Measurements from ENCODE around the gene LUC7L3.

LUC7L3 gene

GRCh38 chr17:50769884-50770283 lies 50.5 kb downstream of the LUC7L3 start:
- H3K36me3 ChIP-seq (ENCODE audit: insufficient read depth, low read length), result no peaks in the 10 kb centered on the region
- peaks cover 1% of the 10 kb centered on the region; the same call in 1 of the 2 replicates for H3K4me1 ChIP-seq (ENCODE audit: insufficient read depth, low read length)
- H3K9ac ChIP-seq (ENCODE audit: low read depth, low read length), result no peak overlapping the region
- H3K9me3 ChIP-seq (ENCODE audit: control insufficient read depth, insufficient read depth, low read length), result no peaks in the 10 kb centered on the region

GRCh38 chr17:50770346-50770745 lies 50.9 kb downstream of the LUC7L3 start:
- no peaks in the 10 kb centered on the region for H3K36me3 ChIP-seq (ENCODE audit: insufficient read depth, low read length)
- no peaks in the 10 kb centered on the region for H3K9me3 ChIP-seq (ENCODE audit: control insufficient read depth, insufficient read depth, low read length)
- H3K4me1 ChIP-seq (ENCODE audit: insufficient read depth, low read length), result no peaks in the 10 kb centered on the region; the same call in 1 of the 2 replicates
- no peak overlapping the region for H3K9ac ChIP-seq (ENCODE audit: low read depth, low read length)

GRCh38 chr17:50771991-50772785 lies 52.8 kb downstream of the LUC7L3 start:
- H3K4me1 ChIP-seq (ENCODE audit: insufficient read depth, low read length), result no peaks in the 10 kb centered on the region; the same call in 1 of the 2 replicates
- H3K9me3 ChIP-seq (ENCODE audit: control insufficient read depth, insufficient read depth, low read length), result no peaks in the 10 kb centered on the region
- no peaks in the 10 kb centered on the region for H3K36me3 ChIP-seq (ENCODE audit: insufficient read depth, low read length)
- H3K9ac ChIP-seq (ENCODE audit: low read depth, low read length), result no peak overlapping the region

GRCh38 chr17:50774225-50774803 lies 54.9 kb downstream of the LUC7L3 start:
- Histone ChIP-seq H3K9me3 (ENCODE audit: control insufficient read depth, insufficient read depth, low read length) (no peaks in the 10 kb centered on the region), H3K4me1 (ENCODE audit: insufficient read depth, low read length) (no peaks in the 10 kb centered on the region; the same call in 1 of the 2 replicates), H3K9ac (ENCODE audit: low read depth, low read length) (no peak overlapping the region), H3K36me3 (ENCODE audit: insufficient read depth, low read length) (no peaks in the 10 kb centered on the region)

- Histone ChIP-seq H3K36me3 (ENCODE audit: insufficient read depth, low read length) (no peaks in the 10 kb centered on the region), H3K9ac (ENCODE audit: low read depth, low read length) (no peak overlapping the region), H3K9me3 (ENCODE audit: control insufficient read depth, insufficient read depth, low read length) (no peaks in the 10 kb centered on the region), H3K4me1 (ENCODE audit: insufficient read depth, low read length) (no peaks in the 10 kb centered on the region; the same call in 1 of the 2 replicates)
These were observed 56.5 kb downstream of the LUC7L3 start for GRCh38 chr17:50775926-50776325.

- H3K36me3 ChIP-seq (ENCODE audit: insufficient read depth, low read length), result no peaks in the 10 kb centered on the region
- H3K9ac ChIP-seq (ENCODE audit: low read depth, low read length), result no peak overlapping the region
- no peaks in the 10 kb centered on the region for H3K9me3 ChIP-seq (ENCODE audit: control insufficient read depth, insufficient read depth, low read length)
- no peaks in the 10 kb centered on the region; the same call in 1 of the 2 replicates for H3K4me1 ChIP-seq (ENCODE audit: insufficient read depth, low read length)
These were observed 59.1 kb downstream of the LUC7L3 start for GRCh38 chr17:50778471-50778870.

GRCh38 chr17:50778988-50779387 lies 59.6 kb downstream of the LUC7L3 start:
- no peaks in the 10 kb centered on the region for H3K9me3 ChIP-seq (ENCODE audit: control insufficient read depth, insufficient read depth, low read length)
- H3K9ac ChIP-seq (ENCODE audit: low read depth, low read length), result no peak overlapping the region
- no peaks in the 10 kb centered on the region for H3K36me3 ChIP-seq (ENCODE audit: insufficient read depth, low read length)
- H3K4me1 ChIP-seq (ENCODE audit: insufficient read depth, low read length), result no peaks in the 10 kb centered on the region; the same call in 1 of the 2 replicates

- no peak overlapping the region for H3K9ac ChIP-seq (ENCODE audit: low read depth, low read length)
- H3K9me3 ChIP-seq (ENCODE audit: control insufficient read depth, insufficient read depth, low read length), result no peaks in the 10 kb centered on the region
- H3K4me1 ChIP-seq (ENCODE audit: insufficient read depth, low read length), result no peaks in the 10 kb centered on the region
- no peaks in the 10 kb centered on the region for H3K36me3 ChIP-seq (ENCODE audit: insufficient read depth, low read length)
These were observed 60.4 kb downstream of the LUC7L3 start for GRCh38 chr17:50779747-50780353.

GRCh38 chr17:50781167-50781566 lies 61.8 kb downstream of the LUC7L3 start:
- H3K9ac ChIP-seq (ENCODE audit: low read depth, low read length), result no peak overlapping the region
- no peaks in the 10 kb centered on the region for H3K36me3 ChIP-seq (ENCODE audit: insufficient read depth, low read length)
- H3K4me1 ChIP-seq (ENCODE audit: insufficient read depth, low read length), result no peaks in the 10 kb centered on the region
- no peaks in the 10 kb centered on the region for H3K9me3 ChIP-seq (ENCODE audit: control insufficient read depth, insufficient read depth, low read length)

GRCh38 chr17:50783193-50783660 lies 63.8 kb downstream of the LUC7L3 start:
- Histone ChIP-seq H3K9me3 (ENCODE audit: control insufficient read depth, insufficient read depth, low read length) (no peaks in the 10 kb centered on the region), H3K9ac (ENCODE audit: low read depth, low read length) (no peak overlapping the region), H3K36me3 (ENCODE audit: insufficient read depth, low read length) (no peaks in the 10 kb centered on the region), H3K4me1 (ENCODE audit: insufficient read depth, low read length) (no peaks in the 10 kb centered on the region)

GRCh38 chr17:50783905-50784304 lies 64.5 kb downstream of the LUC7L3 start:
- Histone ChIP-seq H3K4me1 (ENCODE audit: insufficient read depth, low read length) (no peaks in the 10 kb centered on the region), H3K9ac (ENCODE audit: low read depth, low read length) (no peak overlapping the region), H3K9me3 (ENCODE audit: control insufficient read depth, insufficient read depth, low read length) (no peaks in the 10 kb centered on the region), H3K36me3 (ENCODE audit: insufficient read depth, low read length) (no peaks in the 10 kb centered on the region)

GRCh38 chr17:50785126-50785525 lies 65.7 kb downstream of the LUC7L3 start:
- no peak overlapping the region for H3K9ac ChIP-seq (ENCODE audit: low read depth, low read length)
- H3K4me1 ChIP-seq (ENCODE audit: insufficient read depth, low read length), result peaks cover 3% of the 10 kb centered on the region
- no peaks in the 10 kb centered on the region for H3K9me3 ChIP-seq (ENCODE audit: control insufficient read depth, insufficient read depth, low read length)
- no peaks in the 10 kb centered on the region for H3K36me3 ChIP-seq (ENCODE audit: insufficient read depth, low read length)

- H3K4me1 ChIP-seq (ENCODE audit: insufficient read depth, low read length), result peaks cover 8% of the 10 kb centered on the region
- H3K36me3 ChIP-seq (ENCODE audit: insufficient read depth, low read length), result no peaks in the 10 kb centered on the region
- no peaks in the 10 kb centered on the region for H3K9me3 ChIP-seq (ENCODE audit: control insufficient read depth, insufficient read depth, low read length)
- no peak overlapping the region for H3K9ac ChIP-seq (ENCODE audit: low read depth, low read length)
These were observed 66.7 kb downstream of the LUC7L3 start for GRCh38 chr17:50785946-50786570.

- H3K36me3 ChIP-seq (ENCODE audit: insufficient read depth, low read length), result no peaks in the 10 kb centered on the region
- H3K9me3 ChIP-seq (ENCODE audit: control insufficient read depth, insufficient read depth, low read length), result no peaks in the 10 kb centered on the region
- no peak overlapping the region for H3K9ac ChIP-seq (ENCODE audit: low read depth, low read length)
- H3K4me1 ChIP-seq (ENCODE audit: insufficient read depth, low read length), result peaks cover 8% of the 10 kb centered on the region
These were observed 67.7 kb downstream of the LUC7L3 start for GRCh38 chr17:50787106-50787505.
